SU-DHL-6 (cell line): ENCODE results near the gene CRIM1.

Experiments
- CTCF ChIP-seq: fragments of 200-600 bp; sonication (generic); IDR thresholded peaks from one replicate; pipeline ENCODE4 v1.5.1; 2017; ENCODE audit warnings: antibody characterized with exemption, mild to moderate bottlenecking, low read length, moderate library complexity; ENCODE audit not compliant: insufficient read depth, poor library complexity, severe bottlenecking
- EZH2phosphoT487 ChIP-seq: fragments of 200-600 bp; sonication (generic), shearing (Covaris generic); conservative IDR thresholded peaks from 2 replicates; pipeline ENCODE4 v1.6.1; 2018; ENCODE audit warnings: mild to moderate bottlenecking, antibody characterized with exemption, low read length, moderate library complexity, mixed read lengths

GRCh38 chr2:36509075-36509474 lies 153.5 kb downstream of the CRIM1 start:
- TF ChIP-seq CTCF, result no peak
- TF ChIP-seq EZH2phosphoT487, result no peak
